Embryonic facial prominence (tissue), 1 donor: ENCODE data around the gene ATP6V0E1.
"Not testable (repeated sequence)": the region's sequence is repeated elsewhere in the genome, so short reads cannot be mapped to it uniquely, and the experiment has no call there.

ENCODE experiments used
- DNase-seq: peaks from one replicate; pipeline ENCODE4 v3.0.0-alpha.2; 2016; ENCODE audit errors: extremely low spot score

Gene ATP6V0E1

DNA sequence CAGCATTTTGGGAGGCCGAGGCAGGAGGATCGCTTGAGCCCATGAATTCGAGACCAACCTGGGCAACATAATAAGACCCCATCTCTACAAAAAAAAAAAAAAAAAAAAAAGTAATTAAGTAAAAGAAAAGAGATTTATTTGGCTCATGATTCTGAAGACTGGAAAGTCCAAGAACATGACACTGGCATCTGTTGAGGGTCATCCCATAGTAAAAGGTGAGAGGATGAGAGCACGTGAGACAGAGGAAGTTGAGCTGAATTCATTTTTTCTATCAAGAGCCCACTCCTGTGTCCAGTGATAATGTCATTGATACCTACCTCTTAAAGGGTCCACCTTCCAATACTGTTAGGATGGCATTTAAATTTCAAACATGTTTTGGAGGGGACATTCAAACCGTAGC lies 92.4 kb downstream of the ATP6V0E1 start:
- DNase-seq = no peak

DNA sequence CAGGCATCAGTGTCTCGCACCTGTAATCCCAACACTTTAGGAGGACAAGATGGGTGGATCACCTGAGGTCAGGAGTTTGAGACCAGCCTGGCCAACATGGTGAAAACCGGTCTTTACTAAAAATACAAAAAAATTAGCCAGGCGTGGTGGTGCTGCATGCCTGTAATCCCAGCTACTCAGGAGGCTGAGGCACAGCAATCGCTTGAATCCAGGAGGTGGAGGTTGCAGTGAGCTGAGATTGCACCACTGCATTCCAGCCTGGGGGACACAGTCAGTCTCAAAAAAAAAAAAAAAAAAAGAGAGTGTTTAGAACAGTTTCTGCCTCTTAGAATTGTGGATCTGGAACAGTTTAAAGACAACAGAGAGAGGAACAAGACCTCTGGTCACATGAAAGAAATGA lies 92.9 kb downstream of the ATP6V0E1 start:
- DNase-seq = not testable (repeated sequence)

DNA sequence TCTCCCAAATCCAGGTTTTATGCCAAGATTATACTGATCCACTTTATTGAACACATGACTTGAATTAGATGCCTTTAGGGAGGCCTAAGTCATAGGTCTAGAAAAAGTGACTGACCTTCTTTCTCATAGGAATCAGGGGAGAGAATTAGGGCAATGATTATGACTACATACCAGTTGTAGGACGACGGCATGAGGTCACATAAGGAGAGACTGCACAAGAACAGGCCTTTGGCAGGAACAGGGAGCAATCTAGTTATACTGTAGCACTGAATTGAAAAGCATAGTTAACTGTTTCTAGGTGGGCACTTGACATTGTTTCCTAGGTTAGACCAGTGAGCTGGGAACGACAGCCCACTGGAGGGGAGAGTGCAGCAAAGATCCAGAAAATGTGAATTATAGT lies 95.3 kb downstream of the ATP6V0E1 start:
- DNase-seq = no peak
